Endothelial cell of umbilical vein (primary cell): ENCODE data around the gene GNG3. TPM values are rescaled to one million over a fixed set of nuclear protein-coding genes. Genes with fewer than 3 reads are reported as not detected.

Source experiments
- BruUV-seq: library from RNA; stranded (reverse); fragments of 400-500 nt; replicated peaks from 2 replicates; lab custom pipeline; 2021; lab: Mats Ljungman, UMichigan
- CTCF ChIA-PET: fragments of 300-600, 350-600 bp; sonication (Branson Sonifier 250); formaldehyde crosslinking; loops from one replicate; lab custom pipeline; 2021; ENCODE audit warnings: antibody characterized with exemption, inconsistent platforms; lab: Charles Lee
- POLR2A ChIA-PET: fragments of 300-600, 350-600 bp; sonication (Branson Sonifier 250); formaldehyde crosslinking; loops from one replicate; lab custom pipeline; 2021; ENCODE audit warnings: antibody characterized with exemption, inconsistent platforms; lab: Charles Lee
- DNase-seq: peaks from one replicate; pipeline ENCODE4 v3.0.0-alpha.2; 2011; ENCODE audit warnings: low read depth, low spot score
- FAIRE-seq: peaks from 2 replicates; lab custom pipeline; 2011; peaks lifted over from hg19 to GRCh38; lab: Jason Lieb, UNC
- H2AFZ ChIP-seq: 2 replicates; pipeline ENCODE4 v1.6.0; 2012; ENCODE audit warnings: low read depth, low read length, control low read depth, inconsistent platforms
- H3K27ac ChIP-seq: 2 replicates; pipeline ENCODE4 v1.5.1; 2011; ENCODE audit warnings: low read depth, mild to moderate bottlenecking, control low read depth, low read length, moderate library complexity; ENCODE audit not compliant: insufficient read depth
- H3K27me3 ChIP-seq, 2 experiments: 2 replicates each; pipeline versions ENCODE4 v1.6.0 to v1.6.1; 2011; ENCODE audit warnings: low read length in 2 of 2, mixed read lengths in 1 of 2; ENCODE audit not compliant: control insufficient read depth in 2 of 2, insufficient read depth in 2 of 2
- H3K36me3 ChIP-seq, 2 experiments: 2 replicates in 1 of 2; 3 replicates in 1 of 2; pipeline ENCODE4 v1.5.1; 2011; ENCODE audit warnings: low read length in 2 of 2, mild to moderate bottlenecking in 1 of 2, moderate library complexity in 1 of 2; ENCODE audit not compliant: control insufficient read depth in 2 of 2, insufficient read depth in 2 of 2; ENCODE audit errors: extremely low read depth in 1 of 2
- H3K4me1 ChIP-seq: 3 replicates; pipeline ENCODE4 v1.5.1; 2011; ENCODE audit warnings: mild to moderate bottlenecking, low read length; ENCODE audit not compliant: control insufficient read depth, insufficient read depth; ENCODE audit errors: extremely low read depth
- H3K4me2 ChIP-seq: 2 replicates; pipeline ENCODE4 v1.6.1; 2011; ENCODE audit warnings: low read length, control low read depth, mixed read lengths; ENCODE audit not compliant: insufficient read depth
- H3K4me3 ChIP-seq, 3 experiments: fragments of 200-600 bp in 1 of 3; sonication (generic), shearing (Covaris generic) in 1 of 3; replicated peaks in 1 of 3; 2 replicates each; pipeline ENCODE4 v1.5.1; 2011 to 2016; ENCODE audit warnings: control low read depth in 3 of 3, low read length in 3 of 3, mild to moderate bottlenecking in 2 of 3, inconsistent platforms in 1 of 3, low read depth in 1 of 3, moderate library complexity in 1 of 3; ENCODE audit not compliant: insufficient read depth in 1 of 3
- H3K79me2 ChIP-seq: 2 replicates; pipeline ENCODE4 v1.6.0; 2012; ENCODE audit warnings: low read length, inconsistent platforms; ENCODE audit not compliant: control insufficient read depth, insufficient read depth
- H3K9ac ChIP-seq: replicated peaks from 2 replicates; pipeline ENCODE3; 2011; ENCODE audit warnings: low read length, control low read depth; ENCODE audit not compliant: insufficient read depth; ENCODE audit errors: extremely low read depth
- H3K9me1 ChIP-seq: replicated peaks from 3 replicates; pipeline ENCODE4 v1.6.0; 2011; ENCODE audit warnings: mild to moderate bottlenecking, low read length; ENCODE audit not compliant: control insufficient read depth, insufficient read depth; ENCODE audit errors: extremely low read depth
- H3K9me3 ChIP-seq: replicated peaks from 2 replicates; pipeline ENCODE4 v1.5.1; 2012; ENCODE audit warnings: low read length, inconsistent platforms; ENCODE audit not compliant: control insufficient read depth, insufficient read depth
- H4K20me1 ChIP-seq: replicated peaks from 2 replicates; pipeline ENCODE3; 2011; ENCODE audit warnings: mild to moderate bottlenecking, low read length; ENCODE audit not compliant: control insufficient read depth, insufficient read depth; ENCODE audit errors: extremely low read depth
- EZH2 ChIP-seq: IDR thresholded peaks from 2 replicates; pipeline ENCODE4 v1.6.1; 2012; ENCODE audit warnings: borderline replicate concordance, low read depth, mild to moderate bottlenecking, moderate library complexity, low read length, inconsistent platforms; ENCODE audit not compliant: severe bottlenecking
- FOS ChIP-seq: IDR thresholded peaks from 2 replicates; pipeline ENCODE4 v1.6.1; 2011; ENCODE audit warnings: mild to moderate bottlenecking, low read length, moderate library complexity, borderline replicate concordance; ENCODE audit not compliant: insufficient read depth
- GATA2 ChIP-seq: IDR thresholded peaks from 2 replicates; pipeline ENCODE4 v1.7.0; 2011; ENCODE audit warnings: low read depth, mild to moderate bottlenecking, moderate library complexity, mixed read lengths, low read length; ENCODE audit not compliant: insufficient read length, insufficient read depth
- JUN ChIP-seq: IDR thresholded peaks from 2 replicates; pipeline ENCODE4 v1.6.1; 2011; ENCODE audit warnings: borderline replicate concordance, low read depth; ENCODE audit not compliant: insufficient read length, insufficient read depth
- MYC ChIP-seq: IDR thresholded peaks from one replicate; pipeline ENCODE4 v1.6.1; 2011; ENCODE audit warnings: mild to moderate bottlenecking, low read depth, low read length
- POLR2A ChIP-seq: IDR thresholded peaks from 2 replicates; pipeline ENCODE4 v1.6.1; 2012; ENCODE audit warnings: low read depth, mild to moderate bottlenecking, control low read depth, low read length
- POLR2AphosphoS5 ChIP-seq: IDR thresholded peaks from 2 replicates; pipeline ENCODE4 v1.6.1; 2012; ENCODE audit warnings: low read depth, mild to moderate bottlenecking, control low read depth, low read length, moderate library complexity; ENCODE audit not compliant: insufficient read depth
- dilution Hi-C: fragments of 300-500 bp; cut with MboI; formaldehyde crosslinking; loops from one replicate; pipeline ENCODE4 v1.15.0; 2019; ENCODE audit warnings: low sequenced_read_pairs; ENCODE audit not compliant: extremely low pct_ligation_motif_present
- intact Hi-C: fragments of 100-400 bp; cut with micrococcal nuclease; formaldehyde crosslinking; loops from one replicate; pipeline ENCODE4 v1.10.0; 2022
- polyA plus RNA-seq, 4 experiments: library from polyadenylated mRNA; depleted of rRNA in 3 of 4; stranded (reverse) in 3 of 4; unstranded in 1 of 4; fragments of >200 nt; gene quantifications; 2 replicates each; pipeline versions ENCODE4 v1.2.1 to v1.2.3, GENCODE V29; 2011 to 2012; ENCODE audit warnings: missing spikeins in 1 of 4
- total RNA-seq: library from RNA; stranded (reverse); gene quantifications from 2 replicates; pipeline ENCODE4 v1.2.3, GENCODE V29; 2021
- TF ChIP-seq, protein P1 (sequence below), 2 donors: IDR thresholded peaks; 1 replicate in 1 of 2; 2 replicates in 1 of 2; pipeline ENCODE4 v1.5.1; 2011; ENCODE audit warnings: low read length in 2 of 2, mild to moderate bottlenecking in 2 of 2, moderate library complexity in 2 of 2, control low read depth in 1 of 2, inconsistent platforms in 1 of 2, low read depth in 1 of 2; ENCODE audit not compliant: insufficient read depth in 1 of 2; ENCODE audit errors: extremely low read depth in 1 of 2
- TF ChIP-seq, protein P2 (sequence below): IDR thresholded peaks from 2 replicates; pipeline ENCODE4 v1.6.1; 2011; ENCODE audit not compliant: insufficient read depth, insufficient read length

Gene GNG3
- total and polyA plus RNA-seq, 2 donors (not counting 3 experiments of a cell fraction or from before 2014, with no cell fraction given), result not detected

DNA sequence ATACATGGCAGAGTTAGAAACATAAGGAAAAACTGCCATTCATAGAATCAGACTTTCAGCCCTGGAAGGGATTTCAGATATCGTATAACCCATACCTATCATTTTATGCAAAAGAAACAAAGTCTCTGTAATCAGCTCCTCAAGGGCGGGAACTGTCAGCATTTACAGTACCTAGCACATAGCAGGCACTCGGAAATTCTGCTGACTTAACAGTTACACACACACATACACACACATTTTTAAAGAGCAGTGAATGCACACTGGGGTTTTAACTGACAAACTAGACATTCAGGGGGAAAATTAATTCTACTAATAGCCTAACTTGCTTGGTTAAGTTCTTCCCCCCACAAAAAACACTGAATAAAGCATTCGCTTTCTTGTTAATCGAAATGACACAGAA is 8.7 kb downstream of the GNG3 start:
- Histone ChIP-seq H3K4me2 (no peak overlapping the region), H4K20me1 (no peaks in the 10 kb centered on the region), H3K27me3 (no peaks in the 10 kb centered on the region), H3K4me3 (no peak overlapping the region), H3K36me3 (peaks cover 43 to 48% of the 10 kb centered on the region in 2 experiments), H3K27ac (no peak overlapping the region), H3K9me3 (no peaks in the 10 kb centered on the region), H2AFZ (no peak overlapping the region), H3K79me2 (peaks cover 35% of the 10 kb centered on the region), H3K9me1 (no peaks in the 10 kb centered on the region), H3K9ac (no peak overlapping the region), H3K4me1 (no peaks in the 10 kb centered on the region)
- CTCF ChIA-PET, result no interaction called here
- intact Hi-C loops, result no loop called here
- TF ChIP-seq, protein P1, sequence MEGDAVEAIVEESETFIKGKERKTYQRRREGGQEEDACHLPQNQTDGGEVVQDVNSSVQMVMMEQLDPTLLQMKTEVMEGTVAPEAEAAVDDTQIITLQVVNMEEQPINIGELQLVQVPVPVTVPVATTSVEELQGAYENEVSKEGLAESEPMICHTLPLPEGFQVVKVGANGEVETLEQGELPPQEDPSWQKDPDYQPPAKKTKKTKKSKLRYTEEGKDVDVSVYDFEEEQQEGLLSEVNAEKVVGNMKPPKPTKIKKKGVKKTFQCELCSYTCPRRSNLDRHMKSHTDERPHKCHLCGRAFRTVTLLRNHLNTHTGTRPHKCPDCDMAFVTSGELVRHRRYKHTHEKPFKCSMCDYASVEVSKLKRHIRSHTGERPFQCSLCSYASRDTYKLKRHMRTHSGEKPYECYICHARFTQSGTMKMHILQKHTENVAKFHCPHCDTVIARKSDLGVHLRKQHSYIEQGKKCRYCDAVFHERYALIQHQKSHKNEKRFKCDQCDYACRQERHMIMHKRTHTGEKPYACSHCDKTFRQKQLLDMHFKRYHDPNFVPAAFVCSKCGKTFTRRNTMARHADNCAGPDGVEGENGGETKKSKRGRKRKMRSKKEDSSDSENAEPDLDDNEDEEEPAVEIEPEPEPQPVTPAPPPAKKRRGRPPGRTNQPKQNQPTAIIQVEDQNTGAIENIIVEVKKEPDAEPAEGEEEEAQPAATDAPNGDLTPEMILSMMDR (IDR thresholded peaks at IDR 0.05; ENCODE audit: extremely low read depth in 1 of 2, insufficient read depth in 1 of 2, low read depth in 1 of 2, low read length in 2 of 2), result no peak
- no peak for TF ChIP-seq GATA2
- no peak for TF ChIP-seq POLR2AphosphoS5
- TF ChIP-seq EZH2, result no peak
- TF ChIP-seq POLR2A, result no peak
- no peak for TF ChIP-seq FOS
- no peak for TF ChIP-seq MYC
- TF ChIP-seq, protein P2, sequence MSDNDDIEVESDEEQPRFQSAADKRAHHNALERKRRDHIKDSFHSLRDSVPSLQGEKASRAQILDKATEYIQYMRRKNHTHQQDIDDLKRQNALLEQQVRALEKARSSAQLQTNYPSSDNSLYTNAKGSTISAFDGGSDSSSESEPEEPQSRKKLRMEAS, result no peak
- TF ChIP-seq JUN, result no peak
- POLR2A ChIA-PET, result no interaction called here
- no peak for DNase-seq
- BruUV-seq, result no TSS peak
- dilution Hi-C loops, result no loop called here
- FAIRE-seq, result no peak
